HK-2 (cell line): ENCODE data around the gene STK35.
"Not testable (repeated sequence)": the region's sequence is repeated elsewhere in the genome, so short reads cannot be mapped to it uniquely, and the experiment has no call there.

Source experiments
- DNase-seq: peaks from one replicate; pipeline ENCODE4 v3.0.0-alpha.2; 2018; ENCODE audit not compliant: unreplicated experiment

The STK35 gene

GRCh38 chr20:2156666-2157624, 55.3 kb downstream of the STK35 start:
- DNase-seq: no peak

- DNase-seq: no peak
These were observed 60.6 kb downstream of the STK35 start for GRCh38 chr20:2162125-2162822.

GRCh38 chr20:2162823-2163166, 61.2 kb downstream of the STK35 start:
- no peak for DNase-seq

- DNase-seq: no peak
These were observed 61.7 kb downstream of the STK35 start for GRCh38 chr20:2163312-2163711.

GRCh38 chr20:2163757-2164156, 62.1 kb downstream of the STK35 start:
- no peak for DNase-seq

- no peak for DNase-seq
These were observed 62.8 kb downstream of the STK35 start for GRCh38 chr20:2164421-2164820.

- DNase-seq: no peak
These were observed 63.3 kb downstream of the STK35 start for GRCh38 chr20:2164966-2165365.

GRCh38 chr20:2165871-2166270, 64.2 kb downstream of the STK35 start:
- DNase-seq: no peak

- no peak for DNase-seq
These were observed 65.5 kb downstream of the STK35 start for GRCh38 chr20:2167112-2167511.

GRCh38 chr20:2168946-2169345, 67.3 kb downstream of the STK35 start:
- DNase-seq: no peak

- DNase-seq: no peak
These were observed 67.9 kb downstream of the STK35 start for GRCh38 chr20:2169456-2170088.

- no peak for DNase-seq
These were observed 68.8 kb downstream of the STK35 start for GRCh38 chr20:2170404-2170803.

GRCh38 chr20:2171266-2171790, 69.7 kb downstream of the STK35 start:
- DNase-seq: no peak

GRCh38 chr20:2171840-2172239, 70.2 kb downstream of the STK35 start:
- DNase-seq: not testable (repeated sequence)

GRCh38 chr20:2172305-2173175, 70.9 kb downstream of the STK35 start:
- peak; percentile 78 for DNase-seq

- DNase-seq: no peak
These were observed 71.6 kb downstream of the STK35 start for GRCh38 chr20:2173186-2173585.

GRCh38 chr20:2174067-2174466, 72.4 kb downstream of the STK35 start:
- no peak for DNase-seq

- DNase-seq: no peak
These were observed 75.3 kb downstream of the STK35 start for GRCh38 chr20:2176946-2177345.

- no peak for DNase-seq
These were observed 76.9 kb downstream of the STK35 start for GRCh38 chr20:2178318-2179232.

GRCh38 chr20:2179233-2179580, 77.6 kb downstream of the STK35 start:
- no peak for DNase-seq
